Lung (tissue), 12 donors: ENCODE measurements around the gene DAZAP1. TPM values are rescaled to one million over a fixed set of nuclear protein-coding genes. Genes with fewer than 3 reads are reported as not detected.

ENCODE experiments used
- ATAC-seq: fragments of 200-7000 bp; cut with Tn5 transposase; one replicate; pipeline ENCODE4 v1.9.1; 2020; ENCODE audit warnings: moderate number of reproducible peaks; ENCODE audit not compliant: insufficient read depth, low FRiP score
- DNase-seq, 3 donors: peaks; one replicate each; pipeline ENCODE4 v3.0.0-alpha.2; 2013 to 2017
- H3K27ac ChIP-seq, 2 donors: one replicate each; pipeline ENCODE4 v1.5.1; 2013; ENCODE audit warnings: mild to moderate bottlenecking in 2 of 2, moderate library complexity in 2 of 2, control low read depth in 1 of 2, inconsistent platforms in 1 of 2, low read depth in 1 of 2, low read length in 1 of 2
- H3K27me3 ChIP-seq, 3 donors: one replicate each; pipeline ENCODE4 v1.5.1; 2013; ENCODE audit warnings: low read length in 2 of 3; ENCODE audit not compliant: control insufficient read depth in 3 of 3, insufficient read depth in 3 of 3
- H3K36me3 ChIP-seq, 4 donors: one replicate each; pipeline ENCODE4 v1.5.1; 2013; ENCODE audit warnings: low read length in 4 of 4, mild to moderate bottlenecking in 1 of 4, moderate library complexity in 1 of 4; ENCODE audit not compliant: control insufficient read depth in 4 of 4, insufficient read depth in 4 of 4
- H3K4me1 ChIP-seq, 5 donors: one replicate each; pipeline ENCODE4 v1.5.1; 2013; ENCODE audit warnings: low read length in 5 of 5, mild to moderate bottlenecking in 2 of 5, moderate library complexity in 1 of 5; ENCODE audit not compliant: control insufficient read depth in 5 of 5, insufficient read depth in 5 of 5
- H3K4me3 ChIP-seq: one replicate; pipeline ENCODE4 v1.5.1; 2013; ENCODE audit warnings: mild to moderate bottlenecking, control low read depth, moderate library complexity
- H3K9ac ChIP-seq, 2 donors: one replicate each; pipeline ENCODE4 v1.5.1; 2013; ENCODE audit warnings: low read length in 2 of 2, control low read depth in 1 of 2; ENCODE audit not compliant: insufficient read depth in 1 of 2
- H3K9me3 ChIP-seq, 4 donors: one replicate each; pipeline ENCODE4 v1.5.1; 2013; ENCODE audit warnings: low read length in 3 of 4, mild to moderate bottlenecking in 1 of 4, moderate library complexity in 1 of 4; ENCODE audit not compliant: control insufficient read depth in 4 of 4, insufficient read depth in 3 of 4
- WGBS, 2 donors: extraction: QIAGEN DNeasy Blood & Tissue Kit; methylation state at CpG; one replicate each; pipeline ENCODE4 v1.1.7; 2013; 5-methylcytosine and 5-hydroxymethylcytosine counted together
- polyA plus RNA-seq, 2 donors: library from polyadenylated mRNA; stranded (reverse); fragments of 200-250 nt; gene quantifications; one replicate each; pipeline ENCODE4 v1.2.1, GENCODE V29; 2013
- total RNA-seq, 2 donors: library from RNA; depleted of rRNA in 1 of 2; stranded (reverse); fragments of >200 nt in 1 of 2; gene quantifications; one replicate each; pipeline ENCODE4 v1.2.1, GENCODE V29; 2014 to 2021
- TF ChIP-seq, protein P1 (sequence below): IDR thresholded peaks from 2 replicates; pipeline ENCODE4 v1.5.1; 2012; ENCODE audit warnings: mild to moderate bottlenecking; ENCODE audit errors: control extremely low read depth, extremely low read depth
- donor health status: control.
- donor health status: control.
- donor health status: Bipolar disorder and iron deficiency.
- donor health status: healthy.
- donor health status: DM: yes; HTN: yes; CAD: no.

The DAZAP1 gene
- total and polyA plus RNA-seq, 4 donors = 61.4 to 125 (median 80.1) TPM

DNA sequence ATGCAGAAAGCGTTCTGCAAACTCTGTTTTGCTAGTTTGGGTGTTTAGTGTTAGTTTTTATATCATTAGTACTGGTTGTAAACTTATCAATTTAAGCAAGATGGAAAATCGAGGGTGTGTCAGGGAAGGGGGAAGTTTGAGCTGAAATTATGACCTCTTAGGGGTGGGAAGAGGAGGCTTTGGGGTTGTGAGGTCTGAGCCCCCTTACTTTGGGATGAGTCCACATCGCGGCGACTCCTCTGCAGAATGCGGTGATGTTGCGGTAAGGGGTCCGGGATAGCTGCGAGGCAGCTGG lies 24.4 kb upstream of the DAZAP1 start:
- TF ChIP-seq, protein P1, sequence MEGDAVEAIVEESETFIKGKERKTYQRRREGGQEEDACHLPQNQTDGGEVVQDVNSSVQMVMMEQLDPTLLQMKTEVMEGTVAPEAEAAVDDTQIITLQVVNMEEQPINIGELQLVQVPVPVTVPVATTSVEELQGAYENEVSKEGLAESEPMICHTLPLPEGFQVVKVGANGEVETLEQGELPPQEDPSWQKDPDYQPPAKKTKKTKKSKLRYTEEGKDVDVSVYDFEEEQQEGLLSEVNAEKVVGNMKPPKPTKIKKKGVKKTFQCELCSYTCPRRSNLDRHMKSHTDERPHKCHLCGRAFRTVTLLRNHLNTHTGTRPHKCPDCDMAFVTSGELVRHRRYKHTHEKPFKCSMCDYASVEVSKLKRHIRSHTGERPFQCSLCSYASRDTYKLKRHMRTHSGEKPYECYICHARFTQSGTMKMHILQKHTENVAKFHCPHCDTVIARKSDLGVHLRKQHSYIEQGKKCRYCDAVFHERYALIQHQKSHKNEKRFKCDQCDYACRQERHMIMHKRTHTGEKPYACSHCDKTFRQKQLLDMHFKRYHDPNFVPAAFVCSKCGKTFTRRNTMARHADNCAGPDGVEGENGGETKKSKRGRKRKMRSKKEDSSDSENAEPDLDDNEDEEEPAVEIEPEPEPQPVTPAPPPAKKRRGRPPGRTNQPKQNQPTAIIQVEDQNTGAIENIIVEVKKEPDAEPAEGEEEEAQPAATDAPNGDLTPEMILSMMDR = no peak
- Histone ChIP-seq H3K27ac (no peak overlapping the region), H3K36me3 (peaks cover 0 to 7% (median 0%) of the 10 kb centered on the region in 4 donors), H3K9me3 (no peaks in the 10 kb centered on the region), H3K27me3 (no peaks in the 10 kb centered on the region), H3K4me1 (peaks cover 0 to 17% (median 0%) of the 10 kb centered on the region in 5 donors), H3K9ac (no peak overlapping the region), H3K4me3 (no peak overlapping the region)
- ATAC-seq (no peak), DNase-seq (peak in 1 of 3 donors; percentile 20)
- 14% methylated on average over 9 of the region's 9 CpGs for WGBS, 2 donors

DNA sequence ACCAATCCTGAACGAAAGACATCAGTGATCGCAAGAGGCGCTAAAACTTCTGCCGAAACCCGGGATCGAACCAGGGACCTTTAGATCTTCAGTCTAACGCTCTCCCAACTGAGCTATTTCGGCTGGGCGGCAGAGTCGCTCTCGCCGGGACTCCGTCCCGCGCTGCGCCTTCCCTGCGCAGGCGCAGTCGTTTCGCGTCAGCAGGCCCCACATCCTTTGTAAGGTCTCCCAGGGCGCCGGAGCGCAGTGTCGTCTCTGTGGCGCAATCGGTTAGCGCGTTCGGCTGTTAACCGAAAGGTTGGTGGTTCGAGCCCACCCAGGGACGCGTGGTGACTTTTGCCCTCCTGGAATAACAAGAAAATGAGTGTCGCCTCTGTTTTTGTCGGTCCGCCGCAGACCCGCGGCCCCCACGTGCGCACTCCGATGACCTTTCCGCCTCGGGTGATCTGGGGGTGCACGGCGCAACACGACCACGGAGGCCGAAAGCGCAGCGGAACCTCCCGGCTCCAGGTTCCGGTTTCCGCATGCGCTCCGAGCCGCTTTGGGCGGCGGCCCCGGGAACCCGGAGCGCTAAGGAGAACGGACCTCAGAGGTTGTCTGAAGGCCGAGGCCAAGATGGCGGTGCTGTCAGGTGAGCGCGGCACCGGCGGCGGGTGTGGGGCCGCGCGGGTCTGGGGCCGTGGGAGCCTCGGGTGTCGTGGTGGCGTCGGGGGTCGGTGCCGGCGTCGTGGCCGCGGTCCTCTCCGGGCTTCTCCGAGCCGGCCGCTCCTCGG lies 23.9 kb upstream of the DAZAP1 start, which contains the start of gene NDUFS7:
Gene NDUFS7, plus strand, starts transcription at position 596 of the 773 bp plus-strand sequence. Its CDS starts 20 bp downstream, at position 616.
- TF ChIP-seq, protein P1 = no peak
- DNase-seq (peak; percentile 93 to 96 (median 94)), ATAC-seq (peak; percentile 93)
- H3K4me1 ChIP-seq = peaks cover 0 to 17% (median 0%) of the 10 kb centered on the region in 5 donors
- H3K27ac ChIP-seq = peak within 1 kb of the TSS; percentile 91 to 96
- H3K36me3 ChIP-seq = peaks cover 0 to 10% (median 0%) of the 10 kb centered on the region in 4 donors
- H3K9me3 ChIP-seq = no peaks in the 10 kb centered on the region
- no peaks in the 10 kb centered on the region for H3K27me3 ChIP-seq
- peak within 1 kb of the TSS; percentile 94 for H3K4me3 ChIP-seq
- peak within 1 kb of the TSS; percentile 28 to 37 for H3K9ac ChIP-seq
- WGBS, 2 donors = 0 to 1% methylated on average over 79 to 90 of the region's 90 CpGs

DNA sequence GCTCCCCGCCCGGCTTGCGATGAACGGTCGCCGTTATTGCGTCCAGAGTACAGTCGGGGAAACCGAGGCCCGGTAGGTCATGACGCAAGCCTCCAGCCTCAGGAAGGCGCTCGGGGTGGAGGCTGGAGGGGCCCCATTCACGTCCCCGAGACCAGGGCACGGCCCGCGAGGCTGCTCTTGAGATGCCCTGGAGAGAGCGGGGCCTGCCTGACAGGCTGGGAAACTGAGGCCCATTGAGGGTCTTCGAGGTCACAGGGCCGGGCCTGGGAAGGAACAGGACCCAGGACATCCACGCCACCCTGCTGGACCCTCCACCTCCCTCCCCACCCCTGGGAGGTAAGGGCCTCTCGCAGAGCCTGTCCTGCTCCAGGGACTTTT lies 23.3 kb upstream of the DAZAP1 start:
- TF ChIP-seq, protein P1 = no peak
- ATAC-seq = no peak
- H3K4me1 ChIP-seq = peaks cover 0 to 17% (median 0%) of the 10 kb centered on the region in 5 donors
- H3K9me3 ChIP-seq = peaks cover 0 to 3% (median 0%) of the 10 kb centered on the region in 4 donors
- H3K36me3 ChIP-seq = peaks cover 0 to 16% (median 4%) of the 10 kb centered on the region in 4 donors
- DNase-seq = no peak
- H3K27me3 ChIP-seq = no peaks in the 10 kb centered on the region
- peak overlapping the region; percentile 91 to 96 for H3K27ac ChIP-seq
- H3K4me3 ChIP-seq = peak overlapping the region; percentile 94
- peak overlapping the region; percentile 23 to 37 for H3K9ac ChIP-seq
- 1 to 2% methylated on average over 23 of the region's 23 CpGs for WGBS, 2 donors
